Measurements from ENCODE around the gene KRT2.

- TF ChIP-seq CTCF (IDR thresholded peaks at IDR 0.05) = no peak
- TF ChIP-seq POLR2A (IDR thresholded peaks at IDR 0.05) = no peak
These were observed 15.8 kb downstream of the KRT2 start for GRCh38 chr12:52636189-52636588.

Data from body of pancreas (tissue), 4 donors.